GM10266 (cell line): Measurements from ENCODE around the gene RAB3A.
A peak's percentile ranks its signal among the peaks of the same experiment; 100 is the strongest.

Experiments
- DNase-seq: peaks from one replicate; pipeline ENCODE4 v3.0.0; 2012; ENCODE audit errors: extremely low spot score
- TF ChIP-seq, protein P1 (sequence below): IDR thresholded peaks from 2 replicates; pipeline ENCODE4 v1.5.1; 2012; ENCODE audit warnings: mild to moderate bottlenecking, low read depth; ENCODE audit not compliant: control insufficient read depth, insufficient read depth; ENCODE audit errors: missing control alignments

RAB3A gene

DNA sequence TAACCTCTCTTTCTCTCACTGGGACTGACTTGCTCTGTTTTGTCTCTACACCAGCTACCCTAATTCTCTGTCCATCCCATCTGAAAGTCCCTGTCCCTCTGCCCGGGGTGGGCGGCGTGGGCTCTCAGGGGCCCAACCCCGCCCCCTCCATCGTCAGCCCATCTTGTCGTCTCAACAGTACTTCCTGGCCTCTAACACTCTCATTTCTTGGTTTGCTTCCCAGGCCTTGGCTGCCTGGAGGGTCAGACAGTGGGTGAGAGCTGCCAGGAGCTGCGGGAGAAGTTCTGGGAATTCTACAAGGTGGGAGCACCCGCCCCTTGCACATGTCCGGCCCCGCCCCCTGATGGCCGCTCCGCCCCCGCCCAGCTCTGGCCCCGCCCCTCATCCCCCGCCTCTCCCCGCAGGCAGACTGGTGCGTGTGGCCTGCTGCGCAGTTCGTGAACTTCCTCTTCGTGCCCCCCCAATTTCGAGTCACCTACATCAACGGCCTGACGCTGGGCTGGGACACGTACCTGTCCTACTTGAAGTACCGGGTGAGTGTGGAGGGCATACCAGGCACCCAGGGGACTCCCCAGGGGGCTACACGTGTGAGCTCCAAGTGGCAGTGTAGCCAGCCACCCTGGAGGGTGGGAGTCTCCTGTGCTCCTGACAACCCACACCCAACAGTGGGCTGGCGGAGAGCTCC lies 9.1 kb downstream of the RAB3A start:
- no peak for DNase-seq
- TF ChIP-seq, protein P1, sequence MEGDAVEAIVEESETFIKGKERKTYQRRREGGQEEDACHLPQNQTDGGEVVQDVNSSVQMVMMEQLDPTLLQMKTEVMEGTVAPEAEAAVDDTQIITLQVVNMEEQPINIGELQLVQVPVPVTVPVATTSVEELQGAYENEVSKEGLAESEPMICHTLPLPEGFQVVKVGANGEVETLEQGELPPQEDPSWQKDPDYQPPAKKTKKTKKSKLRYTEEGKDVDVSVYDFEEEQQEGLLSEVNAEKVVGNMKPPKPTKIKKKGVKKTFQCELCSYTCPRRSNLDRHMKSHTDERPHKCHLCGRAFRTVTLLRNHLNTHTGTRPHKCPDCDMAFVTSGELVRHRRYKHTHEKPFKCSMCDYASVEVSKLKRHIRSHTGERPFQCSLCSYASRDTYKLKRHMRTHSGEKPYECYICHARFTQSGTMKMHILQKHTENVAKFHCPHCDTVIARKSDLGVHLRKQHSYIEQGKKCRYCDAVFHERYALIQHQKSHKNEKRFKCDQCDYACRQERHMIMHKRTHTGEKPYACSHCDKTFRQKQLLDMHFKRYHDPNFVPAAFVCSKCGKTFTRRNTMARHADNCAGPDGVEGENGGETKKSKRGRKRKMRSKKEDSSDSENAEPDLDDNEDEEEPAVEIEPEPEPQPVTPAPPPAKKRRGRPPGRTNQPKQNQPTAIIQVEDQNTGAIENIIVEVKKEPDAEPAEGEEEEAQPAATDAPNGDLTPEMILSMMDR = no peak

DNA sequence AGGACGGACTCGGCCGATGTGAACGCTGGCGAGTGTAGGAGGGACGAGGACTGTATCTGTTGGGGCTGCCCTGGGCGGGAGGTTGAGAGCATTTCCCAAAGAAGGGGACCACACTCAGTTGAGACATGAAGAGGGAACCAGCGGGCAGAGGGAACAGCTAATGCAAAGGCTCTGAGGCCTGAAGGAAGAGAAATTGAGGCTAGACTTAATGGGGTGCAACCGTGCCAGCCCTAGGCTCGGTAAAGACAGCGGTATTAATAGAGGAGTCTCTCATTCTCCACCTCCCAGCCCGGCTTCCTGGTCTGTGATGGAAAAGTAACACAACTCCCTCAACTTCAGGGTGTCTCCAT lies 9.7 kb downstream of the RAB3A start:
- DNase-seq = no peak
- TF ChIP-seq, protein P1 = no peak

DNA sequence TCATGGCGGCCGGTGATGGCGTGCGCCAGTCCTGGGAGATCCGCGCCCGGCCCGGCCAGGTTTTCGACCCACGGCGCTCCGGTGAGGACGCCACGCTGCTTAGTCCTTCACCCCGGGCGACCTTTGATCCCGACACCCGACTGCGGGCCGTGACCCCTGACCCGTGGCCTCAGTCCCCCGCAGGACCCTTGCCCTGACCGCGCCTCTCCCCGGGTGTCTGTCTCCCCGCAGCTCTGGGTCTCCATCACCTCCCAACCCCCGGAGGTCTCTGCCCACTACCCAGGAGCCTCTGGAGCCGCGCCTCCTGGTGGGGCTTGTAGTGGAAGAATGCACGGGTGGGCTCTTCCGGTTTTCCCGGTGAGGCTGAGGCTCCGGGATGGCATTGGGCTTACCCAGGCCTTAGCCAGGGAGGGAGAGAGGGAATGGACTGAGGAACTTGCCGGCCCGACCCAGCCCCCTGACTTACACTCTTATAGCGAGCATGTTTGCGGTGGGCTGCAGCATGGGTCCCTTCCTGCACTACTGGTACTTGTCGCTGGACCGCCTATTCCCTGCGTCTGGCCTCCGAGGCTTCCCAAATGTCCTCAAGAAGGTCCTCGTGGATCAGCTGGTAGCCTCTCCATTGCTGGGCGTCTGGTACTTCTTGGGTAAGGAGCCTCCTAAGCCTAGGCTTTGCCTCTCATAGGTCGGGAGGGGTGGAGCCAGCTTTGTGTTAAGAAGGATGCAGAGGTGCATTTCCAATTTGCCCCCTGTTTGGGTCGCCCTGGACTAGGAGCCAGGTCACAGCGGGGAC lies 10.3 kb downstream of the RAB3A start:
- DNase-seq = no peak

DNA sequence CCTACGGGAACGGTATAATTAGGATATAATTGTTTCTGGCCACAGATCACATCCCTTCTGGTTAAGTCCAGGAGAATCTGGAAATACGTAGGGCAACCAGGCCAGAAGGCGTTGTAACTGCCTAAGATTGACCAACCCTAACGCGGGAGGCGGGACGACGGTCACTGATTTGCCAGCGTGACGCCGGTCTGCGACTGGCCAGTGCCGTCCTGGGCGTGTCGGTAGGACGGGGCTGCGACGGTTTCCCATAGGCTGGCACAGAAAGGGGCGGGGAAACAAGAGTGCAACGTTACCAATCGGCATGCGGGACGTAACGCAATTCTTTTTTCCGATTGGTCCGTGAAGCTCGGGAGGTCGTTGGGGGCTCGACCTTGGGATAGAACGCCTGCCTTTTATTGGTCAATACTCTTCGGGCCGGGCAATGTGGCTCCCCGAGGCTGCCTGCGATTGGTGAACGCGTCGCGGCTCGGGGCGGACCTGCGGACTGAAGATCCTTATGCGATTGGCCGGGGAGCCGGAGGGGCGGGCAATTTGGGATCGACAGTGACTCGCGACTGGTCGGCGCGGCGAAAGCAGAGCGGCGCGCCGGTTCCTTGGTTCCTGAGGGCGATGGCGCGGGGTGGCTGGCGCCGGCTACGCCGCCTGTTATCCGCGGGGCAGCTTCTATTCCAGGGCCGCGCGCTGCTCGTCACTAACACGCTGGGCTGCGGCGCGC lies 11.0 kb downstream of the RAB3A start, which contains the start of gene MPV17L2:
Gene MPV17L2, plus strand, starts transcription at position 546 of the 715 bp plus-strand sequence. Its CDS starts 64 bp downstream, at position 610.
- TF ChIP-seq, protein P1 = no peak
- peak; percentile 95 for DNase-seq

More for the DNA sequence above, 10.3 kb downstream of the RAB3A start:
- TF ChIP-seq, protein P1 = no peak

DNA sequence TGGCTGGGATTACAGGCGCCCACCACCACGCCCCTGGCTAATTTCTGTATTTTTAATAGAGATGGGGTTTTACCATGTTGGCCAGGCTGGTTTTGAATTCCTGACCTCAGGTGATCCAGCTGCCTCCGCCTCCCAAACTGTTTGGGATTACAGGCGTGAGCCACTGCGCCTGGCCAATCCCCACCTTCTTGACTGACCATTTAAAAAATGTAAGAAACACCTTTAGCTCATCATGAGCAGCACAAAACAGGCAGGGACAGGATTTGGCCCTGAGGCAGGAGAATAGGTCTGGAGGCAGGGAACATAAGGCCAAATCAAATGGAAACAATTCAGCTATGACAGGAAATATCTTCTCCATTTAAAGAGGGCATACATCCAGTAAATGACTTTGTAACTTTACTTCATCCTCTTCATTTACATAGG lies 12.2 kb downstream of the RAB3A start:
- TF ChIP-seq, protein P1 = no peak
- no peak for DNase-seq

DNA sequence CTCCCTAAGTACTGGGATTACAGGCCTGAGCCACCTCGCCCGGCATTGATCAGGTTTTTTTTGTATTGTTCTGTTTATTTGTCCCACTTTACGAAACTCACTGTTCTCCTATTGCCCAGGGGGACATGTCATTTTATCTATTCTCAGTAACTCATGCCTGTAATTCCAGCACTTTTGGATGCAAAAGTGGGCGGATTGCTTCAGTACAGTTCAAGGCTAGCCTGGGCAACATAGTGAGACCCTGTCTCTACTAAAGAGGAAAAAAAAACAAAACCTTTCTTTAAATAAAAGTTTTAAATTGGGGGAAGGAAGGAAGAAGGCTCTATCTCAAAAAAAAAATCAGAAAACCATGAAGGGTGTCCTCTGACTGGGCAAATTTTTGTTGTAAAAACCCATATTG lies 13.6 kb downstream of the RAB3A start:
- TF ChIP-seq, protein P1 = no peak
- DNase-seq = no peak
